CD14-positive monocyte (primary cell): ENCODE data around the gene SPTBN4. TPM values are rescaled to one million over a fixed set of nuclear protein-coding genes. Genes with fewer than 3 reads are reported as not detected.

Source experiments
- DNase-seq, 3 donors: peaks; one replicate each; pipeline ENCODE4 v3.0.0-alpha.2; 2011 to 2022
- H2AFZ ChIP-seq: 2 replicates; pipeline ENCODE4 v1.6.0; 2012; ENCODE audit warnings: mild to moderate bottlenecking, low read depth, low read length, inconsistent platforms; ENCODE audit not compliant: insufficient read depth, poor library complexity, severe bottlenecking
- H3K27ac ChIP-seq, 2 donors: 1 replicate in 1 of 2; 2 replicates in 1 of 2; pipeline ENCODE4 v1.5.1; 2012 to 2013; ENCODE audit warnings: low read length in 2 of 2, control low read depth in 1 of 2, inconsistent platforms in 1 of 2, low read depth in 1 of 2, mild to moderate bottlenecking in 1 of 2
- H3K27me3 ChIP-seq, 2 donors: one replicate each; pipeline versions ENCODE4 v1.6.0 to v1.6.1; 2011 to 2013; ENCODE audit warnings: low read length in 2 of 2; ENCODE audit not compliant: control insufficient read depth in 2 of 2, insufficient read depth in 2 of 2
- H3K36me3 ChIP-seq, 2 donors: replicated peaks in 1 of 2; 1 replicate in 1 of 2; 2 replicates in 1 of 2; pipeline versions ENCODE4 v1.5.1 to v1.6.1; 2012 to 2013; ENCODE audit warnings: low read length in 2 of 2, control low read depth in 1 of 2, inconsistent platforms in 1 of 2, mild to moderate bottlenecking in 1 of 2; ENCODE audit not compliant: insufficient read depth in 2 of 2, control insufficient read depth in 1 of 2
- H3K4me1 ChIP-seq, 2 donors: 1 replicate in 1 of 2; 2 replicates in 1 of 2; pipeline versions ENCODE4 v1.5.1 to v1.6.1; 2012 to 2013; ENCODE audit warnings: low read length in 2 of 2, control low read depth in 1 of 2, inconsistent platforms in 1 of 2, mild to moderate bottlenecking in 1 of 2, moderate library complexity in 1 of 2; ENCODE audit not compliant: insufficient read depth in 2 of 2, control insufficient read depth in 1 of 2
- H3K4me2 ChIP-seq: replicated peaks from 2 replicates; pipeline ENCODE3; 2012; ENCODE audit warnings: low read length, moderate library complexity, mild to moderate bottlenecking; ENCODE audit not compliant: poor library complexity, severe bottlenecking; ENCODE audit errors: extremely low read depth
- H3K4me3 ChIP-seq, 3 experiments: fragments of 200-600 bp in 1 of 3; sonication (generic) in 1 of 3; replicated peaks in 1 of 3; 1 replicate in 2 of 3; 2 replicates in 1 of 3; pipeline ENCODE4 v1.5.1; 2011 to 2013; ENCODE audit warnings: low read length in 3 of 3, mild to moderate bottlenecking in 3 of 3, control low read depth in 2 of 3, low read depth in 2 of 3, inconsistent platforms in 1 of 3, moderate library complexity in 1 of 3
- H3K79me2 ChIP-seq: 2 replicates; pipeline ENCODE4 v1.6.0; 2012; ENCODE audit warnings: mild to moderate bottlenecking, control low read depth, inconsistent platforms, low read length, moderate library complexity; ENCODE audit not compliant: insufficient read depth
- H3K9ac ChIP-seq: 2 replicates; pipeline ENCODE4 v1.6.0; 2017; ENCODE audit warnings: low read length, mild to moderate bottlenecking; ENCODE audit not compliant: insufficient read depth, poor library complexity, severe bottlenecking
- H3K9me3 ChIP-seq, 2 donors: replicated peaks in 1 of 2; 1 replicate in 1 of 2; 2 replicates in 1 of 2; pipeline versions ENCODE4 v1.5.1 to v1.6.1; 2012 to 2013; ENCODE audit warnings: low read length in 2 of 2, control low read depth in 1 of 2; ENCODE audit not compliant: control insufficient read depth in 1 of 2, insufficient read depth in 1 of 2
- H4K20me1 ChIP-seq: 2 replicates; pipeline ENCODE4 v1.6.0; 2012; ENCODE audit warnings: mild to moderate bottlenecking, low read length, control low read depth, moderate library complexity; ENCODE audit not compliant: insufficient read depth
- H3K27ac Mint-ChIP-seq, 7 donors: one replicate each; pipeline ENCODE4 v1.8.0; 2020; ENCODE audit warnings: mild to moderate bottlenecking in 7 of 7, mixed read lengths in 7 of 7, moderate library complexity in 6 of 7, inconsistent platforms in 2 of 7
- H3K27me3 Mint-ChIP-seq, 3 donors: one replicate each; pipeline ENCODE4 v1.8.0; 2021 to 2022; ENCODE audit warnings: low read depth in 3 of 3, mild to moderate bottlenecking in 3 of 3, mixed read lengths in 3 of 3, moderate library complexity in 3 of 3, inconsistent platforms in 1 of 3
- H3K36me3 Mint-ChIP-seq, 2 donors: one replicate each; pipeline ENCODE4 v1.8.0; 2020; ENCODE audit warnings: mixed read lengths in 2 of 2, inconsistent platforms in 1 of 2, mild to moderate bottlenecking in 1 of 2
- H3K4me1 Mint-ChIP-seq: one replicate; pipeline ENCODE4 v1.8.0; 2020; ENCODE audit warnings: mild to moderate bottlenecking, mixed read lengths
- H3K4me3 Mint-ChIP-seq, 2 donors: one replicate each; pipeline ENCODE4 v1.8.0; 2020; ENCODE audit warnings: mild to moderate bottlenecking in 2 of 2, mixed read lengths in 2 of 2, moderate library complexity in 1 of 2
- H3K9me3 Mint-ChIP-seq, 7 donors: one replicate each; pipeline ENCODE4 v1.8.0; 2020 to 2022; ENCODE audit warnings: mixed read lengths in 7 of 7, mild to moderate bottlenecking in 6 of 7, moderate library complexity in 6 of 7, inconsistent platforms in 2 of 7
- WGBS: methylation state at CpG from one replicate; pipeline ENCODE4 v1.1.5; 2013; ENCODE audit warnings: missing lambda C conversion rate; ENCODE audit not compliant: insufficient coverage; 5-methylcytosine and 5-hydroxymethylcytosine counted together
- intact Hi-C, 2 donors: fragments of 100-400 bp; cut with micrococcal nuclease; formaldehyde crosslinking; loops; one replicate each; pipeline versions ENCODE4 v1.15.0 to v1.15.1; 2023
- polyA plus RNA-seq, 3 donors: library from polyadenylated mRNA; depleted of rRNA in 1 of 3; unstranded in 2 of 3; stranded (reverse) in 1 of 3; fragments of 300-500 nt in 2 of 3; fragments of >200 nt in 1 of 3; fragmentation: Illumina TruSeq in 2 of 3; gene quantifications; 1 replicate in 2 of 3; 2 replicates in 1 of 3; pipeline ENCODE4 v1.2.3, GENCODE V29; 2012 to 2021
- TF ChIP-seq, protein P1 (sequence below): fragments of 200-600 bp; IDR thresholded peaks from one replicate; pipeline ENCODE4 v1.8.0; 2022; ENCODE audit warnings: antibody characterized with exemption, mild to moderate bottlenecking

The SPTBN4 gene
- polyA plus RNA-seq, 3 donors = 0.07 TPM; not detected in 2

DNA sequence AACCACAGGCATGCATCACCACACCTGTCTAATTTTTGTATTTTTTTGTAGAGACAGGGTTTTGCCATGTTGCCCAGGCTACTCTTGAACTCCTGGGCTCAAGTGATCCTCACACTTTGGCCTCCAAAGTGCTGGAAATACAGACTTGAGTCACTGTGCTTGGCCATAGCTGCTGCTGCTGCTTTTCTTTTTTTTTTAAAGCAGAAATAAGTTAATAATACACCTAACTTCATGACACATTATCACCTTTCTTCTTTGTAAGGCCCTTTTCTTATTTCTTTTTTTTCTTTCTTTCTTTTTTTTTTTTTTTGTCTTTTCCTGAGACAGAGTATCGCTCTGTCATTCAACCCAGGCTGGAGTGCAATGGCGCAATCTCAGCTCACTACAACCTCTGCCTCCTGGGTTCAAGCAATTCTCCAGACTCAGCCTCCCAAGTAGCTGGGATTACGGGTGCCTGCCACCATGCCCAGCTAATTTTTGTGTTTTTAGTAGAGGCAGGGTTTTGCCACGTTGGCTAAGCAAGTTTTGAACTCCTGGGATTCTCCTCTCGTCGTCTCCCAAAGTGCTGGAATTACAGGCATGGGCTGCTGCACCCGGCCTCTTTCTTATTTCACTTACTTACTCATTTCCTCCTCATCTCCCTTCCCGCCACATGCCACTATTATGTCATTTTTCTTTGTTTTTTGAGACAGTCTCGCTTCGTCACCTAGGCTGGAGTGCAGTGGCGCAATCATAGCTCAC is 118.6 kb downstream of the SPTBN4 start:
- Histone ChIP-seq H3K27me3 (no peaks in the 10 kb centered on the region), H3K27ac (peak overlapping the region; percentile 94), H4K20me1 (peaks cover 33% of the 10 kb centered on the region), H3K4me3 (peak overlapping the region in 1 of 3 experiments; percentile 49), H3K36me3 (peaks cover 79 to 82% of the 10 kb centered on the region in 2 donors), H2AFZ (no peak overlapping the region), H3K4me2 (peak overlapping the region; percentile 51), H3K9me3 (no peaks in the 10 kb centered on the region), H3K9ac (peak overlapping the region; percentile 66), H3K79me2 (peaks cover 44% of the 10 kb centered on the region), H3K4me1 (peaks cover 50 to 67% of the 10 kb centered on the region in 2 donors)
- peaks cover 86 to 92% of the 10 kb centered on the region in 2 donors for H3K36me3 Mint-ChIP-seq
- WGBS = 60% methylated on average over 1 of the region's 11 CpGs
- peaks cover 0 to 1% (median 0%) of the 10 kb centered on the region in 3 donors for H3K27me3 Mint-ChIP-seq
- peak overlapping the region; percentile 43 to 67 for H3K4me3 Mint-ChIP-seq
- H3K4me1 Mint-ChIP-seq = peaks cover 56% of the 10 kb centered on the region
- intact Hi-C loops = no loop called here
- peaks cover 0 to 6% (median 0%) of the 10 kb centered on the region in 7 donors for H3K9me3 Mint-ChIP-seq
- peak; percentile 90 to 95 (median 92) for DNase-seq
- TF ChIP-seq, protein P1, sequence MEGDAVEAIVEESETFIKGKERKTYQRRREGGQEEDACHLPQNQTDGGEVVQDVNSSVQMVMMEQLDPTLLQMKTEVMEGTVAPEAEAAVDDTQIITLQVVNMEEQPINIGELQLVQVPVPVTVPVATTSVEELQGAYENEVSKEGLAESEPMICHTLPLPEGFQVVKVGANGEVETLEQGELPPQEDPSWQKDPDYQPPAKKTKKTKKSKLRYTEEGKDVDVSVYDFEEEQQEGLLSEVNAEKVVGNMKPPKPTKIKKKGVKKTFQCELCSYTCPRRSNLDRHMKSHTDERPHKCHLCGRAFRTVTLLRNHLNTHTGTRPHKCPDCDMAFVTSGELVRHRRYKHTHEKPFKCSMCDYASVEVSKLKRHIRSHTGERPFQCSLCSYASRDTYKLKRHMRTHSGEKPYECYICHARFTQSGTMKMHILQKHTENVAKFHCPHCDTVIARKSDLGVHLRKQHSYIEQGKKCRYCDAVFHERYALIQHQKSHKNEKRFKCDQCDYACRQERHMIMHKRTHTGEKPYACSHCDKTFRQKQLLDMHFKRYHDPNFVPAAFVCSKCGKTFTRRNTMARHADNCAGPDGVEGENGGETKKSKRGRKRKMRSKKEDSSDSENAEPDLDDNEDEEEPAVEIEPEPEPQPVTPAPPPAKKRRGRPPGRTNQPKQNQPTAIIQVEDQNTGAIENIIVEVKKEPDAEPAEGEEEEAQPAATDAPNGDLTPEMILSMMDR = no peak
- peak overlapping the region; percentile 99 for H3K27ac Mint-ChIP-seq

DNA sequence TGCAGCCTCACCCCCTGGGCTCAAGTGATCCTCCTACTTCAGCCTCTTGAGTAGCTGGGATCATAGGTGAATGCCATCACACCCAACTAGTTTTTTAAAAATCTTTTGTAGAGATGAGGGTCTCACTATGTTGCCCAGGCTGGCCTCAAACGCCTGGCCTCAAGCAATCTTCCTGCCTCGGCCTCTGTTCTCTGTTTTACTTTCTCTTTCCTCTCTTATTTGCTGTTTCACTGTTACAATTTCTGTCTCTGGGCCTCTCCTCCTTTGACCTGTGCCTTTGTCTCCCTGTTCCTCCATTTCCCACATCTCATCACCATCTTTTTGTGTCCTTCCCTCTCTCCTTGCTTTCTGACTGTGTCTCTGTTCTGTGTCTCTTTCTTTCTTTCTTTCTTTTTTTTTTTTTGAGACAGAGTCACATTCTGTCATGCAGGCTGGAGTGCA is 119.2 kb downstream of the SPTBN4 start:
- H3K27ac ChIP-seq = peak overlapping the region; percentile 94
- no peak overlapping the region for H2AFZ ChIP-seq
- H3K79me2 ChIP-seq = peaks cover 38% of the 10 kb centered on the region
- peaks cover 44 to 61% of the 10 kb centered on the region in 2 donors for H3K4me1 ChIP-seq
- TF ChIP-seq, protein P1 = no peak
- peaks cover 79 to 82% of the 10 kb centered on the region in 2 donors for H3K36me3 ChIP-seq
- no CpG with 5 or more reads among the region's 2 CpGs for WGBS
- H3K4me2 ChIP-seq = peak overlapping the region; percentile 41
- no peak for DNase-seq
- Mint-ChIP-seq H3K4me3 (peak overlapping the region; percentile 43 to 65), H3K4me1 (peaks cover 50% of the 10 kb centered on the region), H3K27me3 (peaks cover 0 to 1% (median 0%) of the 10 kb centered on the region in 3 donors), H3K36me3 (peaks cover 84 to 92% of the 10 kb centered on the region in 2 donors), H3K27ac (peak overlapping the region; percentile 99), H3K9me3 (peaks cover 0 to 6% (median 0%) of the 10 kb centered on the region in 7 donors)
- intact Hi-C loops = no loop called here
- peak overlapping the region; percentile 66 for H3K9ac ChIP-seq
- H3K27me3 ChIP-seq = no peaks in the 10 kb centered on the region
- peak overlapping the region in 1 of 3 experiments; percentile 27 for H3K4me3 ChIP-seq
- H4K20me1 ChIP-seq = peaks cover 39% of the 10 kb centered on the region
- no peaks in the 10 kb centered on the region for H3K9me3 ChIP-seq
